OCI-LY7 (cell line): ENCODE measurements around the gene PIK3R4.

Experiments used
- EZH2phosphoT487 ChIP-seq: fragments of 200-600 bp; sonication (generic); IDR thresholded peaks from 2 replicates; pipeline ENCODE4 v1.6.1; 2018; ENCODE audit warnings: low read depth, borderline replicate concordance, mild to moderate bottlenecking, mixed run types, antibody characterized with exemption, low read length, moderate library complexity, mixed read lengths
- TF ChIP-seq, protein P1 (sequence below): fragments of 200-600 bp; sonication (generic); conservative IDR thresholded peaks from 2 replicates; pipeline ENCODE4 v1.5.1; 2014; ENCODE audit warnings: mild to moderate bottlenecking, antibody characterized with exemption, low read length, moderate library complexity, mixed read lengths

DNA sequence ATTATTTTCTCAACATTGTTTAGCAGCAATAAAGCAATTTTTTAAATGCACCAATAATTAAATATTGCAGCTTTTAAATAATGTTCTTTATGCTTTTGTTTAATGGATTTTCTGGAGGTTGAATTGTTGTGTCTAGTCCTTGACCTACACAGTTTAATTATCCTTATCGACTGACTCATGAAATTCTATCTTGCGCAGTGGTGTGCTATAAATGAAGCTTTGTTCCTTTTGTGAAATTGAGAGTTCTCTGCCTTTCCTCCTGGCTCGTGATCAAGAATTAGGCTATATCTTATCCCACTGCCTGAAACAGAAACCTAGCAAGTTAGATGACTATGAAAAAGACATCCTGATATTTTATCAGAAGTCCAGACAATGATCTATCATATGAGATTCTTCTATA is 37.0 kb upstream of the PIK3R4 start:
- TF ChIP-seq, protein P1, sequence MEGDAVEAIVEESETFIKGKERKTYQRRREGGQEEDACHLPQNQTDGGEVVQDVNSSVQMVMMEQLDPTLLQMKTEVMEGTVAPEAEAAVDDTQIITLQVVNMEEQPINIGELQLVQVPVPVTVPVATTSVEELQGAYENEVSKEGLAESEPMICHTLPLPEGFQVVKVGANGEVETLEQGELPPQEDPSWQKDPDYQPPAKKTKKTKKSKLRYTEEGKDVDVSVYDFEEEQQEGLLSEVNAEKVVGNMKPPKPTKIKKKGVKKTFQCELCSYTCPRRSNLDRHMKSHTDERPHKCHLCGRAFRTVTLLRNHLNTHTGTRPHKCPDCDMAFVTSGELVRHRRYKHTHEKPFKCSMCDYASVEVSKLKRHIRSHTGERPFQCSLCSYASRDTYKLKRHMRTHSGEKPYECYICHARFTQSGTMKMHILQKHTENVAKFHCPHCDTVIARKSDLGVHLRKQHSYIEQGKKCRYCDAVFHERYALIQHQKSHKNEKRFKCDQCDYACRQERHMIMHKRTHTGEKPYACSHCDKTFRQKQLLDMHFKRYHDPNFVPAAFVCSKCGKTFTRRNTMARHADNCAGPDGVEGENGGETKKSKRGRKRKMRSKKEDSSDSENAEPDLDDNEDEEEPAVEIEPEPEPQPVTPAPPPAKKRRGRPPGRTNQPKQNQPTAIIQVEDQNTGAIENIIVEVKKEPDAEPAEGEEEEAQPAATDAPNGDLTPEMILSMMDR, result no peak
- no peak for TF ChIP-seq EZH2phosphoT487
